GM18870 (cell line): Measurements from ENCODE around the gene CNPY3.

ENCODE experiments used
- ATAC-seq: cut with Tn5 transposase; IDR thresholded peaks from one replicate; pipeline ENCODE4 v1.9.1; 2021; ENCODE audit warnings: moderate library complexity; ENCODE audit not compliant: unreplicated experiment

Gene CNPY3

GRCh38 chr6:42958125-42958524 is 28.8 kb downstream of the CNPY3 start:
- no peak for ATAC-seq

- no peak for ATAC-seq
These were observed 30.6 kb downstream of the CNPY3 start for GRCh38 chr6:42959917-42960242.

- no peak for ATAC-seq
These were observed 31.2 kb downstream of the CNPY3 start, which contains the start of gene GNMT for GRCh38 chr6:42960243-42961019. GNMT (plus strand) TSS chr6:42960754; CDS start chr6:42960768, 14 bp downstream.

- ATAC-seq, result no peak
These were observed 31.8 kb downstream of the CNPY3 start for GRCh38 chr6:42961020-42961470.

GRCh38 chr6:42962096-42962495 is 32.8 kb downstream of the CNPY3 start:
- no peak for ATAC-seq

- no peak for ATAC-seq
These were observed 33.4 kb downstream of the CNPY3 start for GRCh38 chr6:42962502-42963178.

- ATAC-seq, result no peak
These were observed 34.0 kb downstream of the CNPY3 start for GRCh38 chr6:42963179-42963854.

GRCh38 chr6:42963855-42964605 is 34.8 kb downstream of the CNPY3 start:
- no peak for ATAC-seq

- ATAC-seq, result no peak
These were observed 37.3 kb downstream of the CNPY3 start for GRCh38 chr6:42966571-42966970.

- ATAC-seq, result no peak
These were observed 37.9 kb downstream of the CNPY3 start for GRCh38 chr6:42967228-42967627.

- no peak for ATAC-seq
These were observed 38.9 kb downstream of the CNPY3 start for GRCh38 chr6:42968126-42968701.

- ATAC-seq, result no peak
These were observed 39.5 kb downstream of the CNPY3 start for GRCh38 chr6:42968783-42969182.

GRCh38 chr6:42969431-42969830 is 40.2 kb downstream of the CNPY3 start:
- no peak for ATAC-seq

- ATAC-seq, result no peak
These were observed 40.7 kb downstream of the CNPY3 start for GRCh38 chr6:42969934-42970333.

GRCh38 chr6:42970871-42971612 is 41.8 kb downstream of the CNPY3 start:
- no peak for ATAC-seq

- no peak for ATAC-seq
These were observed 42.6 kb downstream of the CNPY3 start for GRCh38 chr6:42971746-42972327.

- no peak for ATAC-seq
These were observed 44.6 kb downstream of the CNPY3 start for GRCh38 chr6:42973926-42974325.

GRCh38 chr6:42974919-42975505 is 45.7 kb downstream of the CNPY3 start:
- no peak for ATAC-seq

GRCh38 chr6:42978487-42978838 is 49.2 kb downstream of the CNPY3 start:
- ATAC-seq, result no peak
